ENCODE measurements around the gene JMJD8. TPM values are rescaled to one million over a fixed set of nuclear protein-coding genes. Genes with fewer than 3 reads are reported as not detected.

Gene JMJD8
- total RNA-seq, 1 experiment from 2014 or later, result 121 TPM

DNA sequence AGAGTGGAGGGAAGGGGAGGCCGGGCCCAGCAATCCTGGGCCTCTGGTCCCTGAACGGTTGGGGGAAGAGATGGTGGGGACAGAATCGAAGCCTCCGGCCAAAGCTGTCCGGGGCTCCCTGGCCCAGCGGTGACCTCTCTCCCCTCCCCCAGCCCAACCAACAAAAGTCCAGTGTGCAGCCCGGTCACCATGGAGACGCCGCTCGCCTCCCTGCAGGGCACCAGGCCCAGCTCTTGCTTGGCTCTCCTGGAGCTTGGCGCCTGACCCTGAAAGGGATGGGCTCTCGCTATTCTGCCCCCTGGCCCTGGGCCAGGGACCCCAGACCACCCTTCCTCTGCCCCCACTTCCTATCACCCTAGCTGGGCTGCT lies 32.0 kb upstream of the JMJD8 start:
- no peak overlapping the region for H2AFZ ChIP-seq (ENCODE audit: low read depth, low read length, poor library complexity, severe bottlenecking)
- no peak for DNase-seq (ENCODE audit: low read depth, low spot score)
- CTCF ChIA-PET, result interaction anchor here (0.6 to 2.4 kb wide), 6 partner anchors 10 to 627 kb away, joined by 3 to 20 read pairs (median 4); partner anchors contain the start of genes CCDC78, CHTF18 and RPUSD1

More for the DNA sequence above, 32.0 kb upstream of the JMJD8 start:
- H3K4me1 ChIP-seq (ENCODE audit: control insufficient read depth in 1 of 2, insufficient read depth in 2 of 2, low read length in 2 of 2), result peaks cover 42 to 75% of the 10 kb centered on the region in 2 experiments
- TF ChIP-seq, protein P1, sequence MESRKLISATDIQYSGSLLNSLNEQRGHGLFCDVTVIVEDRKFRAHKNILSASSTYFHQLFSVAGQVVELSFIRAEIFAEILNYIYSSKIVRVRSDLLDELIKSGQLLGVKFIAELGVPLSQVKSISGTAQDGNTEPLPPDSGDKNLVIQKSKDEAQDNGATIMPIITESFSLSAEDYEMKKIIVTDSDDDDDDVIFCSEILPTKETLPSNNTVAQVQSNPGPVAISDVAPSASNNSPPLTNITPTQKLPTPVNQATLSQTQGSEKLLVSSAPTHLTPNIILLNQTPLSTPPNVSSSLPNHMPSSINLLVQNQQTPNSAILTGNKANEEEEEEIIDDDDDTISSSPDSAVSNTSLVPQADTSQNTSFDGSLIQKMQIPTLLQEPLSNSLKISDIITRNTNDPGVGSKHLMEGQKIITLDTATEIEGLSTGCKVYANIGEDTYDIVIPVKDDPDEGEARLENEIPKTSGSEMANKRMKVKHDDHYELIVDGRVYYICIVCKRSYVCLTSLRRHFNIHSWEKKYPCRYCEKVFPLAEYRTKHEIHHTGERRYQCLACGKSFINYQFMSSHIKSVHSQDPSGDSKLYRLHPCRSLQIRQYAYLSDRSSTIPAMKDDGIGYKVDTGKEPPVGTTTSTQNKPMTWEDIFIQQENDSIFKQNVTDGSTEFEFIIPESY (IDR thresholded peaks at IDR 0.05; ENCODE audit: extremely low read depth, insufficient replicate concordance, low read length), result no peak
- TF ChIP-seq POLR2A (IDR thresholded peaks at IDR 0.05; ENCODE audit: borderline replicate concordance, extremely low read depth, insufficient read depth, insufficient read length) (no peak), CEBPB (IDR thresholded peaks at IDR 0.05; ENCODE audit: low read depth) (no peak), SRF (IDR thresholded peaks at IDR 0.05; ENCODE audit: low read depth) (no peak), ELF1 (IDR thresholded peaks at IDR 0.05; ENCODE audit: borderline replicate concordance, low read depth) (no peak), SP1 (IDR thresholded peaks at IDR 0.05; ENCODE audit: low read depth) (no peak), EGR1 (IDR thresholded peaks at IDR 0.05; ENCODE audit: low read depth) (no peak)
- TF ChIP-seq, protein P2, sequence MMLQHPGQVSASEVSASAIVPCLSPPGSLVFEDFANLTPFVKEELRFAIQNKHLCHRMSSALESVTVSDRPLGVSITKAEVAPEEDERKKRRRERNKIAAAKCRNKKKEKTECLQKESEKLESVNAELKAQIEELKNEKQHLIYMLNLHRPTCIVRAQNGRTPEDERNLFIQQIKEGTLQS (IDR thresholded peaks at IDR 0.05), result no peak
- peak overlapping the region; percentile 59 to 74 for H3K4me3 ChIP-seq (replicated peaks in 1 of 2; ENCODE audit: low read depth in 1 of 2, low read length in 2 of 2)
- ChIA-PET POLR2A (interaction anchor here (1.6 to 2.3 kb wide), 2 partner anchors 9 to 12 kb away, joined by 9 to 20 read pairs; partner anchors contain the start of genes CCDC78 and HAGHL), RAD21 (ENCODE audit: low non-redundant PET in 1 of 2, low total read pairs in 2 of 2, uncharacterized antibody in 2 of 2, unreplicated experiment in 2 of 2) (interaction anchor here in 1 of 2 experiments (1.1 kb wide), 1 partner anchor 12 kb away, joined by 3 read pairs; no protein-coding TSS in a partner anchor)
- no peak for ATAC-seq
- intact Hi-C loops (cut with micrococcal nuclease), result no loop called here
- H3K9me2 ChIP-seq (ENCODE audit: insufficient read depth), result no peaks in the 10 kb centered on the region
- BruUV-seq (replicated peaks), result TSS peak; percentile 45
- H3K27ac ChIP-seq (ENCODE audit: low read depth, low read length), result peak overlapping the region; percentile 92
- H3K9me3 ChIP-seq (ENCODE audit: control insufficient read depth in 1 of 2, insufficient read depth in 1 of 2, low read depth in 1 of 2, low read length in 2 of 2), result no peaks in the 10 kb centered on the region
- H3K36me3 ChIP-seq (ENCODE audit: control insufficient read depth in 1 of 2, insufficient read depth in 2 of 2, low read length in 2 of 2), result no peaks in the 10 kb centered on the region
- peak overlapping the region; percentile 85 for H3K9ac ChIP-seq (ENCODE audit: low read length)
- H3K79me2 ChIP-seq (ENCODE audit: insufficient read depth, low read length), result peaks cover 19% of the 10 kb centered on the region
- H3K27me3 ChIP-seq (ENCODE audit: insufficient read depth, low read length), result no peaks in the 10 kb centered on the region
- peak overlapping the region; percentile 93 for H3K4me2 ChIP-seq (ENCODE audit: low read length)
- H4K20me1 ChIP-seq (ENCODE audit: insufficient read depth), result peaks cover 3% of the 10 kb centered on the region; the same call in 1 of the 2 replicates

Measured in HCT116 (cell line).